HL-60 (cell line): ENCODE results near the gene CHD5.

Experiments used
- GABPA ChIP-seq: IDR thresholded peaks from 2 replicates; pipeline ENCODE4 v1.6.1; 2012; ENCODE audit warnings: low read depth
- POLR2AphosphoS5 ChIP-seq: IDR thresholded peaks from 2 replicates; pipeline ENCODE4 v1.6.1; 2012; ENCODE audit warnings: low read depth
- REST ChIP-seq: IDR thresholded peaks from 2 replicates; pipeline ENCODE4 v1.6.1; 2012; ENCODE audit warnings: low read depth; ENCODE audit not compliant: insufficient replicate concordance
- TF ChIP-seq, protein P1 (sequence below): IDR thresholded peaks from one replicate; pipeline ENCODE4 v1.5.1; 2011; ENCODE audit warnings: low read length, control low read depth, inconsistent platforms; ENCODE audit not compliant: insufficient read depth

GRCh38 chr1:6124746-6125365 lies 55.3 kb downstream of the CHD5 start:
- TF ChIP-seq GABPA = no peak
- TF ChIP-seq, protein P1, sequence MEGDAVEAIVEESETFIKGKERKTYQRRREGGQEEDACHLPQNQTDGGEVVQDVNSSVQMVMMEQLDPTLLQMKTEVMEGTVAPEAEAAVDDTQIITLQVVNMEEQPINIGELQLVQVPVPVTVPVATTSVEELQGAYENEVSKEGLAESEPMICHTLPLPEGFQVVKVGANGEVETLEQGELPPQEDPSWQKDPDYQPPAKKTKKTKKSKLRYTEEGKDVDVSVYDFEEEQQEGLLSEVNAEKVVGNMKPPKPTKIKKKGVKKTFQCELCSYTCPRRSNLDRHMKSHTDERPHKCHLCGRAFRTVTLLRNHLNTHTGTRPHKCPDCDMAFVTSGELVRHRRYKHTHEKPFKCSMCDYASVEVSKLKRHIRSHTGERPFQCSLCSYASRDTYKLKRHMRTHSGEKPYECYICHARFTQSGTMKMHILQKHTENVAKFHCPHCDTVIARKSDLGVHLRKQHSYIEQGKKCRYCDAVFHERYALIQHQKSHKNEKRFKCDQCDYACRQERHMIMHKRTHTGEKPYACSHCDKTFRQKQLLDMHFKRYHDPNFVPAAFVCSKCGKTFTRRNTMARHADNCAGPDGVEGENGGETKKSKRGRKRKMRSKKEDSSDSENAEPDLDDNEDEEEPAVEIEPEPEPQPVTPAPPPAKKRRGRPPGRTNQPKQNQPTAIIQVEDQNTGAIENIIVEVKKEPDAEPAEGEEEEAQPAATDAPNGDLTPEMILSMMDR = no peak
- TF ChIP-seq POLR2AphosphoS5 = no peak
- no peak for TF ChIP-seq REST
